GF-D8 (cell line): Measurements from ENCODE around the gene INPP5A.

ENCODE experiments used
- DNase-seq: peaks from one replicate; lab custom pipeline; 2025; lab: John Stamatoyannopoulos, UW

INPP5A gene

DNA sequence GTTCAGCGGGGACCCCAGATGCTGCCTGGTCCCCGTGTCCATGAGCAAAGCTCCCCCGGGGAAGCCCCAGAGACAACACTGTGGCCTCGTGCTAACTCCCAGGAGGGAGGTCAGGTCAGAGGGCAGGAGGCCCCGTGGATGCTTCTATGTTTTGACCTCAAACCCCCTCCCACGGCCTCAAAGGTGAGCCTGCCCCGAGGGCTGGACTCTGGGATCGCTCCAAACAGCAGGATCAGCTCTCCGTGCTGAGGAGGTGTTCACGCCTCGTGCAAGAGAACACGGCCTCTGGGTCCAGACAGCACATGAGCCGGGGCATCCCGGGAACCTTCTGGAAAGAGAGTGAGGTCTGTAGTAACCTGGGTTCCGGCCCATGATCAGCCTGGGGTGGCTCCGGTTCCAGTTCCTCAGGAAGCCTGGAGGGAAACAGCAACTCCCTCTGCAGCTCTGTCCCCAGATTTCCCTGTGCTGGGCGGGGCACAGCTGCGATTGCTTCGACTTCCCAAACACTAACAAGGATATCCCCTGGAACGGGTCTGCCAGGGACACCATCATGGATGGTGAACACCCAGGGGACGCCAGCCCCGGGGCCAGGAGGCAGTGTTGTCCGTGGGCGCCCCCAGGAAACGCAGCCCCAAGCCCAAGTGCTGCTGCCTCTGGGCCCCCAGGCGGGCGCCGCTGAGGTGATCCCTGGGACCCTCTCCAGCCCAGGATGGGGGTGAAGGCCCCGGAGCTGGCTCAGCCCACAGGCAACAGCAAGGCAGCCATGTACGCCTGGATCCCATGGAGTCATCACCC, 18.0 kb upstream of the INPP5A start:
- DNase-seq = no peak

DNA sequence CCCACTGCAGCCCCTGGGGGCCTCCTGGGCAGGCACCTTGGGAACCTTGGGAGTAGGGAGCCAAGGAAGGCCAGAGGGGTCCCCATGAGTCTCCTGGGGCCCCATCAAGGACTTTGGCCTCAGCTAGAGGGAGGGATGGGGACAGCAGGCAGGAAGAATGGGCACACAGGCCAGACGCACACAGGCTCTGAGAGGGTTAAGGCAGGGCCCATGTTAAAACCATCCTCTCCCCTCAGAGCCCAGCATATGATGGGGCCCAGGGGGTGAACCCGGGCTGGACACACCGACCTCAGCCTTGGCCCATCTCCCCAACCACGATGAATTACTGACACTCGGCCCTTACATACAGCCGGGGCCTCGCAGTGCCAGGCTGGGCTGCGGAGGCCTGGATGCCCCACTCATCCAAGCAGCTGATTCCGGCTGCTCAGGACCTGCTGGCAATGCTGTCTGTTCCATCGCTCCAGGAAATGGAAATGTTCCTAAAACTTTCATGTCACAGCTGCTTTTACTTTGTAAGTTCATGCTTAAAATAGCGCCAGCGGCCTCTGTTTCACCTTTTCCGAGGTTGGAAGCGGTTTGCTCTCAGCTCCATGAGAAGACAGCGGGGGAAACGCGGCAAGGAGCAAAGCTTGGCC, 17.3 kb upstream of the INPP5A start:
- no peak for DNase-seq

DNA sequence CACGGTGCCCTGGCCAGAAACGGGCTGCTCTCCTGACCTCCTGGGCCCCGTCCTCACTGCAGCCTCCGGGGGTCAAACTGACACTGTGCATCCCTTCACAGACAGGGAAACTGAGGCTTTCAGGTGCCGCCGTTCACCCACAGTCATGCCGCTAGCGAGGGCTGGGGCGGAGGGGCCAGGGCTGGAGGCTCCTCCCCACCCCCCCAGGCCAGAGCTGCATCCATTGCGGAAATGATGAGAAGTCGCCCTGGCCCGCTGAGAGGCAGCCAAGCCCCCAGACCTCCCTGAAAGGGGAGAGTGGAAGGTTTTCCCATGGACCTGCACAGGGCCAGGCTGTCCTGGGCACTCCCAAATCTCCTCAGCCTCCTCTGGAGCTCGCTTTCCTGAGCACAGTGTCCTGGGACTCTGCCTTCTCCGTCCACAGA, 16.5 kb upstream of the INPP5A start:
- DNase-seq = no peak

DNA sequence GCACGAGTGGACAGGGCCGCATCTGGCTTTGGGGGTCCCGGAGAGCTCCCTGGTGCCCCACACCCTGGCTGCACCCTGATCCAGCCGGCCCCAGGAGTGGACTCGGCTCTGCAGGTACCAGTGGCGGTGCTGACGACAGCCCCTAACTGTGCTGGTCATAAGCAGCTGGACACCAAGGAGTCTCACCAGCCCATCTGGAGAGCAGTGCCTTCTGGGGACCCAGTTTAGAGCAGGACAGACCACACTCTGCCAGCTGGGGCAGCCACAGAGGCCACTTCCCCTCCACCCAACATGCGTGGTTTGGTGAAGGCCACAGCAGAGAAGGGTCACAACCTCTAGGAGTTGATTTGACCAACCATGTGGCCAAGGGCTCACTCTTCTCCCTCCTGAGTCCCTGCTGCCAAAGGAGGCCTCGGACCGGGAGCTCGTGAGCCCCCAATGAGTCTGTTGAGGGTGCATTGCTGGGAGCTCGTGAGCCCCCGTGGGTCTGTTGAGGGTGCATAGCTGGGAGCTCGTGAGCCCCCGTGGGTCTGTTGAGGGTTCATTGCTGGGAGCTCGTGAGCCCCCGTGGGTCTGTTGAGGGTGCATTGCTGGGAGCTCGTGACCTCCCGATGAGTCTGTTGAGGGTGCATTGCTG, 16.0 kb upstream of the INPP5A start:
- DNase-seq = no peak

DNA sequence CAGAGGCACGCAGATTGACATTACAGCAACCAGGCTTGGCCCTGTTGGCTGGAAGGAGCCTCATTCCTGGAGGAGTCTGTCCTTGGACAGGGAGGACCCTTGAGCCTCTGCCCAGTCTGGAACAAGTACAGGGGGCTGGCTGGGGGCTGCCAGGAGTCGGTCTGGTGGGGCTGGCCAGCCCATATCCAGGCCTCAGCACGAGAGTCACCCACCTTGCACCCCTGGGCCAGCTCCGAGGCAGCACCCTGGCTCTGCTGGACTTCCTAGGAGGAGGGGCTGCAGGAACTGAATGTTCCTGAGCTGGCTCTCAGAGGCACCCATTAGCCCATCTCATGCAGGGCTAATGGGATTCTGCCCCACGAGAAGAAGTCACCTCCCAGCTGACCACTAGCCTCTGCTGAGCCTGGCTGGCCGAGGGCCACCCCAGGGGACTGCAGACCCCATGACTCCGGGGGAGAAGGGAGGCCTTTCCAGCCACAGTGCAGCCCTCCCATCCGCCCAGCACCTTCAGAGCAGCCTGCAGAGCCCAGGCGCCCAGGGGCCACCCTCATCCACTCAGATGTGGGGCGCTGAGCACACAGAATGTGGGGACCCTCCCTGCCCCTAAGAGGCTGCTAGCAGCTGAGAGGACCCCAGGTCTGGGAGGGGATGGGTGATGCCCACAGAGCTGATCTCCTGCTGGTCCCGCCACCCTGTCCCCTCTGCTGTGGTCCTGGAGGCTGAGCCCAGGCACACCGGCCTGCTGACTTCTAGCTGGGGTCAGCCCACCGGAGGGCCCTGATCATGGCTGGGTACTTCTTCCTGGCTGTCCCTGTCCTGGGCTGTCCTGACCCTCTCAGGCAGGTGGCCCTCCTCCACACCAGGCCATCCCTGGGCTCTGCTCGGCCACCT, 14.8 kb upstream of the INPP5A start:
- no peak for DNase-seq

DNA sequence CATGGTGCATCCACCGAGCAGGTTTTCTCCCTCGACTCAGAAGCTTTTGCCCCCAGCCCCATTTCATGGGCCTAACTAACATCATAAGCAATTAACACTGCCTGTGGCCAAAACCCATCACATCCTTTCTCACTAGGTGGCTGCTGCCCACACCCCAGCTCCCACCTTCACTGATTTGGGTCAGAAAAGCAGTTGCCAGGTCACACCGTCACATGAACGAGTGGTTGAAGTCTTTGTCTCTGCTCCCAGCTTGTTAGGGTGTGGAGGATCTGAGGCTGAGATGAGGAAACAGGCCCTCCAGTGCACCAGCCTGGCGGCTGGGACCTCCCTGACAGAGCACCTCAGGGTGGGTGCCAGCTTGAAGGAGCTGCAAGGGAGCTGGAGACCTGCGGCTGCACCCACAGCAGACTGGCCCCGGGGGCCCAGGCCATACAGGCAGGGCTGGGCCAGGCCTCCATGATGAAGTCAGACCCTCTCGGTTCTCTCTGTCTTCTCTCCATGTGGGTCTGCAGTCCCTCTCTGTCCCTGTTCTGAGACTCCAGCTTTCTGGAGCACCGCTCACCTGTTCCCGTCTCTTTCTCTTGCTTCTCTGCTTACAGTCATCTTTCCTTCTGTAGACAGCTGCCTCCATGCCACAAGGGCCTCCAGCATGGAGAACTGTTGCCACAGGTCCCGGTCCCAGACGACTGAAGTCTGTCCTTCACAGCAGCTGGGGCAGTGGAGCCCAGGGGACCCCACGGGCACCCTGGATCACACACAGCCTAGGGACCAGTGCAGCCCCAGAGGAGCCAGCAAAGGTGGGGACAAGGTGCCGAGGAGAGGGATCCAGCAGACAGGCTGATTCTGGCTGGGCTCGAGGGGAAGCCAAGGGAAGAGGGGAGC, 13.8 kb upstream of the INPP5A start:
- no peak for DNase-seq

DNA sequence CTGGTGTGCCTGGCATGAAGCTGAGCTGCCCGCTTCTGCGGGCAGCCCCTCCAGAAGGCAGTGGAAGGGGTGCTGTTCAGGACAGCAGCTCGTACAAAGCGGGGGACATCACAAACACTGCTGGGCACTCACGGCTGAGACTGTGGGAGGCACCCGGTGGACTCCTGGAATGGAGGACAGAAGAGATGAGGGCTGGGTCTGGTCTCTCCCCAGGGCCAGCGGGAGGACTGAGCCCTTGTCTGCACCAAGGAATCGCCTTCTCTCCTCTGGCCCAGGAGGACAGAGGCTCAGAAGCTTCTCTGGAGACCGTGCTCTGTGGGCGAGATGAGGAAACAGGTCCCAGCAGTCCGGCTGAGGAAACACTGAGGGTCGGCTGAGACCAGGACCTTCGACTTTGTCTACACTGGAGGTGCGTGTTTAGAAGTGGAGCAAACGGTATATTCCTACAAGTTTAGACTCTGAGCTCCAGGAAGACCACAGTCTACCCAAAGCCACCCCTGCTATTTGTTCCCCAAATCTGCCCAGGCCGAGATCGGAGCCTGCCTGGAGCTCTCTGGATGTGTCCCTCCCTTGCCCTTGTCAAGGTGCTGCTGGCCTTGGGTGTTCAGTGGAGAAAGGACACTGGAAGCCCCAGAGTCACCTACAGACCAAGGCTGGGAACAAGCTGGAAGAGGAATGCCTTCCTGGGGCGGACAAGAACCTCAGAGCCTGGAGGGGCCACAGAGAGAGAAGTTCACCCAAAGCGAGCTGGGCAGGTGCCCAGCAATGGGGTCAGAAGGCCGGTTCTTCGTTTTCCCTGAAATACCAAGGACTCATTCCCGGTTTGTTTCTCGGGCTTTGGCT, 12.9 kb upstream of the INPP5A start:
- no peak for DNase-seq

DNA sequence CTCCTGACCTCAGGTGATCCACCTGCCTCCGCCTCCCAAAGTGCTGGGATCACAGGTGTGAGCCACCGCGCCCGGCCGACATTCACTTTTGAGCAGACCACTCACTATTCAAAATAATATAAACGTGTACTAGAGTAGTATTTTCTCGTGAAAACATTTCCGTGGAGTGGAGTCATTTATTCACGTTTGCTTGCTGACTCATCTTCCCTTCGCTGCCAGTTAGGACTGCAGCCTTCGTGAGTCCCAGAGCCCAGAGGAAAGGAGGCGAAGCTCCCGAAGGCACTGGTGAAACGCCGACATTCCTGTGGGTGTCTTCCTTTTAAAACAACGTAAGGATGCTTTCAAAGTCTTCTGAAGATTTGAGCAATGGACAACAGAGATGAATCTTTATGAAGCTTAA, 10.9 kb upstream of the INPP5A start:
- no peak for DNase-seq

DNA sequence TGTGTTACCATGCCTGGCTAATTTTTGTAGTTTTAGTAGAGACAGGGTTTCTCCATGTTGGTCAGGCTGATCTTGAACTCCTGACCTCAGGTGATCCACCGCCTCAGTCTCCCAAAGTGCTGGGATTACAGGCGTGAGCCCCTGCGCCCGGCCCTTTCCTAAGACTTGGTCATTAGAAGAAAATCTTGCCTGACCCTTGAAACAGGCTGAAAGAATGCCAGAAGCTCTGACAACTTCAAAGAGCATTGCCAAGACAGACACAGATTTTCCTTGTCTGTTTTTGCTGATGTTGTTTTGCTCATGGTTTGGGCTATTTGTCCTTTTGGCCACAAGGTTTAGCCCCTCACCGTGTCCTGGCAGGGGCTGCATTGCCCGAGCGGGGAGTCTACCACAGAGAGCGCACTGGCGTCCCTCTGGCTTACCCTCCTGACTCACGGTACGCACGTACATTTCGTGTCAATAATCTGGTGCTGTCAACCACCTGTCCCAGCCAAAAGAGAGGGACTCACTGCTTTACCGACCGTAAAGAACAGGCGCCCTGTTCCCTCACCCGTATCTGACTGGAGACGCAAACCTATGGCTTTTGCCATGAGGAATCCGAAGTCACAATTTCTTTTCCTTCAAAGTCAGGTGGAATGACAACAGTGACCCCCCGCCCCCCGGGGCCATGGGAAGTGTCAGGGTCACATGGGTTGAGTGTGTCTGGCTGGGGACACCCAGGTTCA, 10.1 kb upstream of the INPP5A start:
- DNase-seq = no peak

DNA sequence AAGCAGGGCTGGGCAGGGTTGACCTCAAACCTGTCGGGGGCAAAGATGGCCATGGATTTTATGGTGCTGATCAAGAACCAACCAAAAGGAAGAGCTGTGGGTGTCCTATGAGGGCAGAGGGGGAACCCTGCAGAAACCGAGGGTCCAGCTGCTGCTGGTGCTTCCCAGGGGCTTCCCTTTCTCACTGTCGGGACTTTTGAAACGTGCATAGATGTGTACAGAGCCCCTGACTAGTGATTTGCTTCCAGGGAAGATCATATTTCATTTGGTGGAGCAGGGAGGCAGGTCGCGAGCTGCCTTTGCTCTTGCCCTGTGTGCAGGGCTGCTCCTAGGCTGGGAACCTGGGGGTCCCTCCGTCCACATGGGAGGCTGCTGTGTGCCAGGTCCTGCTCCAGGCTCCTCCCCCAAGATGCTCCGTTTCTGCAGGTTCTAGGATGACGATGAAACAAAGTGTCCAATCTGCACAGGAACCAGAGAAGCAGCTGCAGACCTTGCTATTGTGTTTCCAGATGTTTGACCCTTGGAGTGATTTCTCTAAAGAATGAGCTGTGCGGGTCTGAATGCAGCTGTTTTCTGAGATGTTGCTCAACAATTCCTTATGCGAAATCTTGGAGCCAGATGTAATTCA, 9.4 kb upstream of the INPP5A start:
- no peak for DNase-seq

DNA sequence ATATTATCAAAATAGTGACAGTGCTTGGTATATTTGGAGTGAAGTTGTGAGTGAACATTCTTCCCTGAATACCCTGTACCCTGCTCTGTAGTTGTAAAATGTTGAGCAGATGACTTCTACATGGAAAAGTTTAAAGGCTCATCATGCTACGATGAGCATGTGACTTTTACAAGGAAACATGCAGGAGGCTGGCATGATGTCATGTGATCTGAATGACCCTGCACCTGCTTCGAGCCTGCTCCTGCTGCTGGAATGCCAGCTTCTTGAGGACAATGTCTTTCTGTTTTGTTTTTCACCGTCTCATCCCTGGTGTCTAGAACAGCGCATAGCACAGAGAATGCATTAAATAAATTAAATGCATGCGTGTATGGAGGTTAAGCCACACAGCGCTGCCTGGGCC, 5.4 kb upstream of the INPP5A start:
- no peak for DNase-seq

DNA sequence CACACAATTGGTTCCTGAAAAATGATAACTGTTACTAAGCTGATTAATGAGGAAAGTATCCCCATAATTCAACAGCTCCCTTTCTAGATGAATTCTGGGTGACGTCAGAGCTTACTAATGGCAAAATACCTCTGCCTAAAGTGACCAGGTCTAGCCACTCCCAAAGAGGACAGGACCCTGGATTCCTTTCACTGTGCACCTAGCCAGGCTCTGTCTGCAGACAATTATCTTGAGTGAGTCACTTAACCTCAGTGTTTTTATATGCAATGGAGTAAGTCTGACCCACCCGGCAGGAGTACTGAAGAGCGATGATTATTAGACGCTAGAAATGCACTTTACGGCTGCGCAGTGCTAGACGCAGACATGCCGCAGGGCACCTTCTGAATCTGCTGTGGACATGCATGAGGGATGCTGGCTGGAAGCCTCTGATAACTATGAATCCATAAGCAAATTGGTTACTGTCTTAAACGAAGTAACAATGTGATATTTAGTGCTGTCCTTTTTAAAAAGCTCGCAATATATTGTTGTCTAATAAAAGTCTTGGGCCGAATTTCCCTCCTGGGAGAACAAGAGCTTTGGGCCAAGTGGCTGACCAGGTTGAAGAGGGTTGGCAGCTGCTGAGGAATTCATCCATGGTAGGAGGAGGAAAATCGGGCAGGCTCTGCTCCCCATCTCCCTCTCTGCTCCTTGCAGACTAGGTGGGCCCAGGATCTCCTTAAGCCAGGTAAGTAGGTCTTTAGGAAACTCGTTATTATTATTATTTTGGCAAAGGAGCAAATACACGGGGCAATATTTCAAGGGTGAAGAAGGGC, 4.6 kb upstream of the INPP5A start:
- no peak for DNase-seq

DNA sequence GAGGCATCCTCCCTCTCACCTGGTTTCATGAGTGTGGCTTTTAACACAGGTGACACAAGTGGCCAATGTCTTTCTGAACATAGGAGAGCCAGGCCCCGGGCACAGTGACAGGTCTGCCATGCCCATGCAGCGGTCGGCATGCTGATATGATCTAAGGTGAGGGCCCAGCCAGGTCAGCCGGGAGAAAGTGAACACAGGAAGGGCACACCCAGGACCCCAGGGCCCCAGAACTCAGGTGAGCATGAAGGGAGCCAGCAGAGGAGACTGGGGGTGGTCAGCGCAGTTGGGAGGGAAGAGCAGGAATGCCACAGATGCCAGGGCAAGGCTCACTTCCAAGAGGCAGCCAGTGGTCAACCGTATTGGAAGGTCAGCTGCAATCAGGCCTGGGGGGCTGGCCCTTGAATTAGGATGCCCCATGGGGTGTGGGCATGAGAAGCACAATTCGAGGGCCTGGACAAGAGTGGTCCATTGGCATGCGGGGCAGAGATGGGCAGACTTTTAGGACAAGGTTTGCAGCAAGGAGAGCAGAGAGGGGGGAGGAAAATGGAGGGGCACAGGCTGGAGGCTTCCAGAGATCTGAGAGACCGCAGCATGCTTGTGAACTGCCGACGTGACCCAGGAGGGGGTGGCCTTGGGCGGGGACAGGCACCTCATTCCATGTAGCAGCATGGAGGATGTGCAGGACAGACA, 3.9 kb upstream of the INPP5A start:
- DNase-seq = no peak

DNA sequence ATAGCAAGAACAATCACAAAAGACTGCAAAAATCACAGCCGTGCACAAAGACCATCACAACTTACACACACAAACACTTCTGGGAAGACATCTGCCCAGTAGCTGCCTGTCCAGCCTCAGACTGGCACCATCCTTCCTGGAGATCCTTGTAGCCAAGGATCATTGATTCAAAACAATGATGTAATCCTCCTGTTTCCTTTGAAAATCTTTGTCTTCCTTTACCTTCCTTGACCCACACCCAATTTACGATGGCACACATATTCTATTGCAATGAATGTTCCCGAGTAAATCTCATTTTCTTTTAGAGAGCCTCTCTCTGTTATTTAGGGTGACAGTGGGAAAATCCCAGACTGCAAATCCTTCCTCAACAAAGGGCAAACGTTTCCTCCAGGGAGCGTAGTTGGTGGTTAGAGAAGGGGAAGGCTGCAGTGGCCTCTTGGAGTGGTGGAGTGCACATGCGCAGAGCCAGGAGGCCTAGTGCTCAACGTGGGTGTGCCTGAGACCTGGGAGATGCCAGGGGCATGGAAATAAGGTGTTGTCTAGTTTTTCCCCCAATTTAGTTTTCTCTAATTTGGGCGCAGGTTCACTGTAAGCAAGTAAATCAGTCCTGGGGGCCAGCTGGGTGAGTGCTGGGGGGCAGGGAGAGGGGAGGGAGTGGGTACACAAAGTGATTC, 3.1 kb upstream of the INPP5A start:
- DNase-seq = no peak

DNA sequence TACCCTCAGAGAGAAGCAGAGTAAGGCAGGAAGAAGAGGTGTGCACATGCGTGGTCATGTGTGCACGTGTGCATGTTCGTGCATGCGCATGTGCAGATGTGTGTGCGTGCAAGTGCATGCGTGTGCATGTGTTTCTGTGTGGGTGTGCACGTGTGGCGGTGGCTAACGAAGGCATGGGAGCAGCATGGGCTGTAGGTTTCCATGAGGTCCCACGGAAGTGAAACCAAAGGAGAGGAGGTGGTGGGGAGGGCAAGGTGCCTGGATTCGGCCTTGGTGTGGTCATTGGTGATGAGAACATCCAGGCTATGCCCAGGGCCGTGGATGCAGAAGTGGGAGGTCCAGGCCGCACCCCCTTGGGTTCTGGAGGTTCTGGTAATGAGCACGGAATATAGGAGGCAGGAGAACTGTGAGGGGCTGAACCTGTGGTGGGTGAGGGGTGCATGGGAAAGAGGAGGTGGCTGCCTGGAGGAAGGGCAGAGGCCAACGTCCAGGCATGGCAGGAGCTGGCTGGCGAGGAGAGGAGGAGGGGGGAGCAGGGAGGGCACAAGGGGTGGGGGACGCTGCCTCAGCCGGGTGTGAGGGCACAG, 2.4 kb upstream of the INPP5A start:
- no peak for DNase-seq

DNA sequence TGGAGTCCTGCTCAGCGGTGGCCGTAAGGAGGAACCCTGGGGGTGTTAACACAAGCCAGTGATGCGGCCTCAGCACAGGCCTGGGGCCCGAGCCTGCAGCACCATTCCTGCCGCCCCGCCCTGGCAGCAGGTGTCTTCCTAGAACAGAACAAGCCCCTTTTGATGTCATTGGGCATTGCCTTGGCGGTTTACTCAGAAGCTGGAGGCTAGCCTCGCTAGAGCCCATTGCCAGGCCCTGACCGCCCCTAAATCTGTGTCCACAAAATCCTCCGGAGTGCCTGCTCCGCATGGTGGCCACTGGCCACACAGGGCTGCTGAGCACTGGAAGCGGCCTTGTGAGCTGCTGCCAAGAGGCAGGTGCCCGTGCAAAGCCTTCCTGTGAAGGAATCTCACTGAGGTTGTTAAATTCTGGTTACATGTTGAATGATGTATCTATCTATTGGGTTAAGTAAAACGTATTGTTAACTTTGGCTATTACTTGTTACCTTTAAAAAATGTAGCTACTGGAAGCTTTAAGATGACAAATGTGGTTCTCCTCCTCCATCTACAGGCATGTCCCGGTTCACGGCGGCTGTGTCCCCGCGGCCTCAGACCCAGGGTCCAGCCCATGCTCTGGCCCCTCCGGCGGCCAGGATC, 1.2 kb upstream of the INPP5A start:
- no peak for DNase-seq
